K562 treated with DMSO at 1 percent for 24 hours (cell line): Measurements from ENCODE around the gene PITX3. TPM values are rescaled to one million over a fixed set of nuclear protein-coding genes. Genes with fewer than 3 reads are reported as not detected.

Experiments used
- total RNA-seq: library from RNA; unstranded; fragments of 300-600 nt; gene quantifications from 2 replicates; pipeline ENCODE4 v1.2.3, GENCODE V29; 2022; ENCODE audit warnings: low read depth; ENCODE audit not compliant: insufficient read depth

Gene PITX3
- 0.28 and 0.86 TPM in 2 replicates for total RNA-seq

GRCh38 chr10:102241444-102242117, at the start of gene PITX3:
PITX3 (minus strand) TSS chr10:102241512; CDS start chr10:102232080, 9,432 bp downstream.

GRCh38 chr10:102245082-102245931, 4.0 kb upstream of the PITX3 start, which contains the start of gene GBF1:
GBF1 (plus strand) TSS chr10:102245532; CDS start chr10:102258939, 13,407 bp downstream.

GRCh38 chr10:102225646-102226541, 15.4 kb downstream of the PITX3 start, which contains the start of gene ELOVL3:
ELOVL3 (plus strand) TSS chr10:102226299; CDS start chr10:102226549, 250 bp downstream.

Other genes with a start within 250 kb of the PITX3 start
- gene ARMH3, start 185.3 kb downstream of the PITX3 start, total RNA-seq: not detected in 2 replicates
- gene HPS6, start 176.2 kb downstream of the PITX3 start, total RNA-seq: 18.4 and 18.8 TPM in 2 replicates
- 44.9 and 52.7 TPM in 2 replicates for gene LDB1, start 121.1 kb downstream of the PITX3 start, total RNA-seq
- gene PPRC1, start 108.5 kb downstream of the PITX3 start, total RNA-seq: 8.8 and 10.2 TPM in 2 replicates
- gene NOLC1, start 89.1 kb downstream of the PITX3 start, total RNA-seq: 36.8 and 42.9 TPM in 2 replicates
- gene ELOVL3, start 15.2 kb downstream of the PITX3 start, total RNA-seq: 0.52 and 1.7 TPM in 2 replicates
- 35.3 and 37.2 TPM in 2 replicates for gene GBF1, start 4.0 kb upstream of the PITX3 start, total RNA-seq
- gene NFKB2, start 154.2 kb upstream of the PITX3 start, total RNA-seq: 66.0 and 66.5 TPM in 2 replicates
- gene PSD, start 177.3 kb upstream of the PITX3 start, total RNA-seq: 1.3 and 4.7 TPM in 2 replicates
- 35.2 and 40.7 TPM in 2 replicates for gene FBXL15, start 179.3 kb upstream of the PITX3 start, total RNA-seq
- gene CUEDC2, start 191.1 kb upstream of the PITX3 start, total RNA-seq: 43.0 and 47.0 TPM in 2 replicates
- gene C10orf95, start 210.0 kb upstream of the PITX3 start, total RNA-seq: 1.2 TPM in 2 replicates